ENCODE measurements around the gene LRRC2.
A peak's percentile ranks its signal among the peaks of the same experiment; 100 is the strongest.

LRRC2 gene

DNA sequence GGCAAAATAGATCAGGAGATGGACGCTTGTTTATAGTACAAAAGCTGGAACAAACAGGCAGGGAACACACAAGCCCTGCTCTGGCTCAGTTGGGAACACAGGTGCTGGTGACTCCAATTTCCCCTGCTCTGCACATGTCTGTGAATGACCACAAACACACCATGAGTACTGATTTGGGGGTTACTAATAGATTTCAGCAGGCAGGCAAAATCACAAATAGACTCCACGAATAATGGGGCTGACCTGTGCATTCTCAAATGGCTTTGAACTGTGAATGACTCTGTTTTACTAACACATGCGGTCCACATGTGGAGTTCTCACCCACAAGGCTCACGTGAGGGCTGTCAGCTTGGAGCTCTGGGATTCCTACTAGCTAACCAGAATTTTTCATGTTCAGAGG lies 64.4 kb downstream of the LRRC2 start:
- no peak for DNase-seq
- H3K4me3 ChIP-seq (ENCODE audit: low read depth in 1 of 2, low read length in 2 of 2) = no peak overlapping the region
- TF ChIP-seq CTCF (IDR thresholded peaks at IDR 0.05; ENCODE audit: borderline replicate concordance, extremely low read depth, low read length, poor library complexity, severe bottlenecking) (no peak), EZH2 (IDR thresholded peaks at IDR 0.05; ENCODE audit: borderline replicate concordance, low read depth, low read length, severe bottlenecking) (no peak)

GRCh38 chr3:46500656-46501635 lies 65.2 kb downstream of the LRRC2 start:
- H3K36me3 ChIP-seq (ENCODE audit: insufficient read depth, low read length) = no peaks in the 10 kb centered on the region
- DNase-seq (no peak), ATAC-seq (ENCODE audit: insufficient read depth, low read depth) (peak; percentile 46; the same call in 1 of the 3 replicates)
- no peaks in the 10 kb centered on the region for H3K9me3 ChIP-seq (ENCODE audit: insufficient read depth, low read length, severe bottlenecking)
- no peaks in the 10 kb centered on the region for H3K79me2 ChIP-seq (ENCODE audit: insufficient read depth, low read length)
- H3K4me2 ChIP-seq (ENCODE audit: insufficient read depth, low read length) = no peak overlapping the region
- peak overlapping the region; percentile 23; the same call in 1 of the 2 replicates for H3K27ac ChIP-seq (ENCODE audit: low read length)
- H3K9ac ChIP-seq (ENCODE audit: low read depth, low read length) = no peak overlapping the region
- no peak overlapping the region for H2AFZ ChIP-seq (ENCODE audit: low read depth, low read length)
- no peak overlapping the region for H3K4me3 ChIP-seq (ENCODE audit: low read depth in 1 of 2, low read length in 2 of 2)
- TF ChIP-seq EZH2 (IDR thresholded peaks at IDR 0.05; ENCODE audit: borderline replicate concordance, low read depth, low read length, severe bottlenecking) (no peak), CTCF (IDR thresholded peaks at IDR 0.05; ENCODE audit: borderline replicate concordance, extremely low read depth, low read length, poor library complexity, severe bottlenecking) (no peak)
- no peaks in the 10 kb centered on the region for H3K27me3 ChIP-seq (ENCODE audit: insufficient read depth, low read length, poor library complexity)
- peaks cover 34% of the 10 kb centered on the region for H3K4me1 ChIP-seq (ENCODE audit: insufficient read depth, low read length)
- H4K20me1 ChIP-seq (ENCODE audit: insufficient read depth, low read length) = no peaks in the 10 kb centered on the region

More for the DNA sequence above, 64.4 kb downstream of the LRRC2 start:
- Histone ChIP-seq H4K20me1 (ENCODE audit: insufficient read depth, low read length) (no peaks in the 10 kb centered on the region), H3K27ac (ENCODE audit: low read length) (no peak overlapping the region; the same call in 1 of the 2 replicates), H3K79me2 (ENCODE audit: insufficient read depth, low read length) (no peaks in the 10 kb centered on the region), H3K4me2 (ENCODE audit: insufficient read depth, low read length) (no peak overlapping the region), H2AFZ (ENCODE audit: low read depth, low read length) (no peak overlapping the region), H3K27me3 (ENCODE audit: insufficient read depth, low read length, poor library complexity) (no peaks in the 10 kb centered on the region), H3K4me1 (ENCODE audit: insufficient read depth, low read length) (peaks cover 33% of the 10 kb centered on the region), H3K36me3 (ENCODE audit: insufficient read depth, low read length) (no peaks in the 10 kb centered on the region), H3K9ac (ENCODE audit: low read depth, low read length) (no peak overlapping the region), H3K9me3 (ENCODE audit: insufficient read depth, low read length, severe bottlenecking) (no peaks in the 10 kb centered on the region)
- ATAC-seq (ENCODE audit: insufficient read depth, low read depth) = no peak

DNA sequence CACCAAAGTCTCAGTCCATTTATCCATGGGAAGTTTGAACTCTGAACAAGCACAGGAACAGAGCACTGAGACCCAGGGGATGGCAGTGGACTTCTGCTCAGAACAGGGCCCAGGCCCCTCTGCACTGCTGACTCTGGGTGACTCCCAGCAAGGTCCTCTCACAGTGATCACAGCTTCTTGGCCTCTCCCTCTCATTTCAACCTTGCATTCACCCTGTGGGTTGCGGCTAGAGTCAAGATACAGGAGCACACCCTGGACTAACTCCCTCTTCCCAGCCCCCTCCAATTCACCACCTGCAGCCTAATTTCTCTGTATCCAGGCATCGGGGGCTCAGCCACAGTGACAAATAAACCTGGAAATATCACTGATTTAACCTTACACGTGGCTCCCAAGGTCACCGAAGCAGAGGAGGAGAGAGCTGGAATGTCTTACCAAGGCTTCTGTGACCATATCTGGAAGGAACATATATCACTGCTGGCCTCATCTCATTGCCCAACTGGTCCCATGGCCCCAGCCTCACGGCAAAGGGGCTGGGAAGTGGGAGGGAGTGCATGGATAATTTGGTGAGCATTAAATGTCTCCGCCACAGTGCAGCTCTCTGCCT lies 67.1 kb downstream of the LRRC2 start:
- no peak overlapping the region for H3K9ac ChIP-seq (ENCODE audit: low read depth, low read length)
- H3K27me3 ChIP-seq (ENCODE audit: insufficient read depth, low read length, poor library complexity) = no peaks in the 10 kb centered on the region
- no peaks in the 10 kb centered on the region for H3K36me3 ChIP-seq (ENCODE audit: insufficient read depth, low read length)
- ATAC-seq (ENCODE audit: insufficient read depth, low read depth) (peak; percentile 25; the same call in 2 of the 3 replicates), DNase-seq (no peak)
- TF ChIP-seq EZH2 (IDR thresholded peaks at IDR 0.05; ENCODE audit: borderline replicate concordance, low read depth, low read length, severe bottlenecking) = no peak
- TF ChIP-seq CTCF (IDR thresholded peaks at IDR 0.05; ENCODE audit: borderline replicate concordance, extremely low read depth, low read length, poor library complexity, severe bottlenecking) = no peak
- H3K9me3 ChIP-seq (ENCODE audit: insufficient read depth, low read length, severe bottlenecking) = no peaks in the 10 kb centered on the region
- H3K79me2 ChIP-seq (ENCODE audit: insufficient read depth, low read length) = no peaks in the 10 kb centered on the region
- peaks cover 38% of the 10 kb centered on the region for H3K4me1 ChIP-seq (ENCODE audit: insufficient read depth, low read length)
- H3K4me3 ChIP-seq (ENCODE audit: low read depth in 1 of 2, low read length in 2 of 2) = no peak overlapping the region
- H4K20me1 ChIP-seq (ENCODE audit: insufficient read depth, low read length) = no peaks in the 10 kb centered on the region
- H2AFZ ChIP-seq (ENCODE audit: low read depth, low read length) = peak overlapping the region; percentile 14
- no peak overlapping the region for H3K4me2 ChIP-seq (ENCODE audit: insufficient read depth, low read length)
- peak overlapping the region; percentile 23 for H3K27ac ChIP-seq (ENCODE audit: low read length)

Data from DND-41 (cell line).